ENCODE results near the gene RBM3. TPM values are rescaled to one million over a fixed set of nuclear protein-coding genes. Genes with fewer than 3 reads are reported as not detected.

RBM3 gene
- total RNA-seq, 1 experiment from 2014 or later, result 175 TPM

- DNase-seq (ENCODE audit: low spot score), result no peak
Observed at GRCh38 chrX:48626401-48627298, 52.4 kb downstream of the RBM3 start.

Other genes starting within 250 kb of the RBM3 start
- gene SSX3, start 217.8 kb upstream of the RBM3 start, total RNA-seq (2014; rRNA removed; shearing (Covaris generic)), result not detected in 2 replicates
- not detected in 2 replicates for gene SSX4, start 190.9 kb upstream of the RBM3 start, total RNA-seq (2014; rRNA removed; shearing (Covaris generic))
- not detected in 2 replicates for gene SSX4B, start 162.5 kb upstream of the RBM3 start, total RNA-seq (2014; rRNA removed; shearing (Covaris generic))
- gene SLC38A5, start 104.2 kb upstream of the RBM3 start, total RNA-seq (2014; rRNA removed; shearing (Covaris generic)), result 0.04 TPM in 1 of 2 replicates, not detected in the other
- 70.7 and 85.9 TPM in 2 replicates for gene FTSJ1, start 98.3 kb upstream of the RBM3 start, total RNA-seq (2014; rRNA removed; shearing (Covaris generic))
- 17.0 and 18.3 TPM in 2 replicates for gene PORCN, start 65.5 kb upstream of the RBM3 start, total RNA-seq (2014; rRNA removed; shearing (Covaris generic))
- 129 and 133 TPM in 2 replicates for gene EBP, start 52.7 kb upstream of the RBM3 start, total RNA-seq (2014; rRNA removed; shearing (Covaris generic))
- 2.6 and 3.2 TPM in 2 replicates for gene TBC1D25, start 34.8 kb upstream of the RBM3 start, total RNA-seq (2014; rRNA removed; shearing (Covaris generic))
- 42.8 and 49.7 TPM in 2 replicates for gene WDR13, start 23.0 kb downstream of the RBM3 start, total RNA-seq (2014; rRNA removed; shearing (Covaris generic))
- 0.10 and 0.16 TPM in 2 replicates for gene WAS, start 109.3 kb downstream of the RBM3 start, total RNA-seq (2014; rRNA removed; shearing (Covaris generic))
- 11.8 and 13.6 TPM in 2 replicates for gene SUV39H1, start 122.2 kb downstream of the RBM3 start, total RNA-seq (2014; rRNA removed; shearing (Covaris generic))
- not detected in 2 replicates for gene GLOD5, start 187.3 kb downstream of the RBM3 start, total RNA-seq (2014; rRNA removed; shearing (Covaris generic))
- gene GATA1, start 212.1 kb downstream of the RBM3 start, total RNA-seq (2014; rRNA removed; shearing (Covaris generic)), result not detected in 2 replicates
- 18.7 and 25.2 TPM in 2 replicates for gene HDAC6, start 227.6 kb downstream of the RBM3 start, total RNA-seq (2014; rRNA removed; shearing (Covaris generic))

Measured in H4 (cell line).